Measurements from ENCODE around the gene DAGLB. TPM values are rescaled to one million over a fixed set of nuclear protein-coding genes. Genes with fewer than 3 reads are reported as not detected.
"Not testable (repeated sequence)": the region's sequence is repeated elsewhere in the genome, so short reads cannot be mapped to it uniquely, and the experiment has no call there.

Gene DAGLB
- total RNA-seq, 1 donor from 2014 or later = 21.2 TPM

DNA sequence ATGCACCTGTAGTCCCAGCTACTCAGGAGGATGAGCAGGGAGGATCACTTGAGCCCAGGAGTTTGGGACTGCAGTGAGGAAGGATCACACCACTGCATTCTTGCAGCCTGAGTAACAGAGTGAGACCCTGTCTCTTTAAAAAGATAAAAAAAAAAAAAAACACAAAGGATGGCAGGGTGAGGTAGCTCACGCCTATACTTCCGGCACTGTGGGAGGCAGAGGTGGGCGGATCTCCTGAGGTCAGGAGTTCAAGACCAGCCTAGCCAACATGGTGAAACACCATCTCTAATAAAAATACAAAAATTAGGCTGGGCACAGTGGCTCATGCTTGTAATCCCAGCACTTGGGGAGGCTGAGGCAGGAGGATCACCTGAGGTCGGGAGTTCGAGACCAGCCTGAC is 15.9 kb upstream of the DAGLB start:
- ATAC-seq; intact Hi-C loops (cut with DNase I); DNase-seq (ENCODE audit: low spot score): not testable (repeated sequence)

DNA sequence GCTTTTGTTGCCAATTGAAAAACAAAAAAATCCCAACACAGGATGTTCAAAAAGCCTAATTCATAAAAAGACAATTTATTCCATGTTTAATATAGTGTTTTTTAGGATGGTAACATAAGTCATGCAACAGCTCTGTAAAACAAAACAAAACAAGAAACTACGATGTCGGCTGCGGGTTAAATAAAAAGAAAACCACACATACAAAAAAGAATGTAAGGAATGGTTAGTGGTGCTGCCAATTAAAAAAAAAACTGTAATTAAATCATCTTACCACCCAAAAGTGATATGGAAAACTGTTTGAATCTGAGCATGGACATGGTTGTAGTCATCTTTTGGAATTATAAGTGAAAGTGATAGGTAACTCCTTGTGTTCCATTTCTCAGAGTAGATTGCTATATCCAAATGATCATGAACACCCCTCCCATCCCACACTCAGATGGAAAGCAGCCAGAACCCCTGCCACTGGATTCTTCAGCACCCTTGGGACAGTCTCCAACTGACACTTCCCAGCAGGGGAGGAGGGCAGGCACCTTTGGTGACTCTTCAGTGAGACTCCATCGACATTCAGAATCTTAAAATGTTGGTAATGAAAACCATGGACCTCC is 14.3 kb upstream of the DAGLB start:
- DNase-seq (ENCODE audit: low spot score) (no peak), ATAC-seq (no peak)
- intact Hi-C loops (cut with DNase I) = no loop called here

- DNase-seq (ENCODE audit: low spot score) (no peak), ATAC-seq (no peak)
- intact Hi-C loops (cut with DNase I) = no loop called here
Measured at GRCh38 chr7:6460990-6461584, 13.3 kb upstream of the DAGLB start.

GRCh38 chr7:6460303-6460702 is 12.5 kb upstream of the DAGLB start:
- intact Hi-C loops (cut with DNase I) = no loop called here
- DNase-seq (ENCODE audit: low spot score) = no peak
- no peak for ATAC-seq

- ATAC-seq; intact Hi-C loops (cut with DNase I); DNase-seq (ENCODE audit: low spot score): not testable (repeated sequence)
Measured at GRCh38 chr7:6458676-6459075, 10.9 kb upstream of the DAGLB start.

DNA sequence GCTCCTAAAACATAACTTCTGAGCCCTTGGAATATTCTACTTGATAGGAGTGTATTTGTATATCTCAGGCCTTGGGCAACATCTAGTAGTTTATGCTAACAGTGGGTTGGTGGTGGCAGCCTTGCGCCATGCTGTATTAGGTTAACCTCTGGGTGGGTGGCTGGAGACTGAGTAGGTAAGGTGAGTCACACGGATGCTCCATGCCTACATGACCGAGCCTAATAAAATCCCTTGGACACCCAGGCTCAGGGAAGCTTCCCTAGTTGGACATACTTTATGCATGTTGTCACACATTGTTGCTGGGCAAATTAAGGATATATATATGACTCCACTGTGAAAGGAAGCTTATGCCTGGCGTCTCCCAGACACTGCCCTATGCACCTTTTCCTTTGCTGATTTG is 6.0 kb upstream of the DAGLB start:
- ATAC-seq (no peak), DNase-seq (ENCODE audit: low spot score) (no peak)
- intact Hi-C loops (cut with DNase I) = no loop called here

DNA sequence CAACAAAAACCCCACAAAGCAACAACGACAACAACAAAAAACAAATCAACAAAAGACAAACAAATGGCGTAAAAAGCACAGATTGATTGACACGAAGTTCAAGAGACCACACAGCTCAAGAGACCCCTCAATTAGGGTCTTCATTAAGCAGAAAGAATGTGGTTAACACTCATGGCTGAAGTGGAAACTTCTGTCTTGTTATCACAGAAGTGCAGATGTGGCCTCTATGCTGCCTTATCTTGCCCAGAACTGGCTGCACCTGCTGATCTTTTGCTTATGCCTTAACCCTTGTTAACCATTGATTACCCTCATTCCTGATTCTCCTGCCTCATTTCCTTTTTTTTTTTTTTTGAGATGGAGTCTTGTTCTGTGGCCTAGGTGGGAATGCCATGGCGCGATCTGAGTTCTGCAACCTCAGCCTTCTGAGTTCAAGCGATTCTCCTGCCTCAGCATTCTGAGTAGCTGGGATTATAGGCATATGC is 3.5 kb upstream of the DAGLB start:
- intact Hi-C loops (cut with DNase I) = no loop called here
- DNase-seq (ENCODE audit: low spot score) (no peak), ATAC-seq (no peak)

GRCh38 chr7:6450591-6450990 is 2.8 kb upstream of the DAGLB start:
- DNase-seq (ENCODE audit: low spot score); intact Hi-C loops (cut with DNase I); ATAC-seq: not testable (repeated sequence)

DNA sequence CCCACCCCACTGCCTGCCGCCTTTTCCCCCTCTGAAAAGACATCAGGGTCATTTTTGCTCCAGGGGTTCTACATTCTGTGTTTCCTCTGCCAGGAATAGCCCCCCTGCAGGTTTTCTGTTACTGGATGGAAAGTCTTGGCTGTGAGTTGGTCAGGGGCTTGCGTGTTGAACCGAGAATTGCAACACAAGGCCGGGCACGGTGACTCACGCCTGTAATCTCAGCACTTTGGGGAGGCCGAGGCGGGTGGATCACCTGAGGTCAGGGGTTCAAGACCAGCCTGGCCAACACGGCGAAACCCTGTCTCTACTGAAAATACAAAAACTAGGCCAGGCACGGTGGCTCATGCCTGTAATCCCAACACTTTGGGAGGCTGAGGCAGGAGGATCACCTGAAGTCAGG is 2.1 kb upstream of the DAGLB start:
- intact Hi-C loops (cut with DNase I); ATAC-seq; DNase-seq (ENCODE audit: low spot score): not testable (repeated sequence)

DNA sequence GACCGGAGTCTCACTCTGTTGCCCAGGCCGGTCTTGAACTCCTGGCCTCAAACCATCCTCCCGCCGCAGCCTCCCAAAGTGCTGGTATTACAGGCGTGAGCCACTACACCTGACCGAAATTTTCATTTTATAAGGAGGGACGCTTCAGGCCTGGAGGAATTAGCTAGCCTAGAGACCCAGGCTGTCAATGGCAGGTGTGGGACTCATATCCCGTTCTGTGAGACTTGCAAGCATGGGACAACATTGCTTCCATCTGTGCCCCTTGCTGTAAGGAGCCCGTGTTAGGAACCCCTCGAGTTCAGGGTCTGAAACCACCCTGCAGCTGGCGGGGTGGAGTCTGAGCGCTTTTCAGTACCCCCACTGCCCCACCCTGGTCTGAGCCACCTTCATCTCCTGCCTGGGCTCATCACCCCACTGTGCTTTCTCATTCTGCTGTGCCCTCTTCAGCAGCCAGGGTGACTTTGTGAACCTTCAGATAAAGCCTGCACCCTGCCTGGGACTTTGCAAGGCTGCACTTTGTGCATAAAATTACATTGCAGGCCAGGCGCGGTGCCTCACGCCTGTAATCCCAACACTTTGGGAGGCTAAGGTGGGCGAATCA is 1.3 kb upstream of the DAGLB start:
- intact Hi-C loops (cut with DNase I) = no loop called here
- ATAC-seq (no peak), DNase-seq (ENCODE audit: low spot score) (no peak)

- ATAC-seq = peak; percentile 70
- peak; percentile 86 for DNase-seq (ENCODE audit: low spot score)
- intact Hi-C loops (cut with DNase I) = no loop called here
Measured at GRCh38 chr7:6446838-6447580, 745 bp downstream of the DAGLB start.

DNA sequence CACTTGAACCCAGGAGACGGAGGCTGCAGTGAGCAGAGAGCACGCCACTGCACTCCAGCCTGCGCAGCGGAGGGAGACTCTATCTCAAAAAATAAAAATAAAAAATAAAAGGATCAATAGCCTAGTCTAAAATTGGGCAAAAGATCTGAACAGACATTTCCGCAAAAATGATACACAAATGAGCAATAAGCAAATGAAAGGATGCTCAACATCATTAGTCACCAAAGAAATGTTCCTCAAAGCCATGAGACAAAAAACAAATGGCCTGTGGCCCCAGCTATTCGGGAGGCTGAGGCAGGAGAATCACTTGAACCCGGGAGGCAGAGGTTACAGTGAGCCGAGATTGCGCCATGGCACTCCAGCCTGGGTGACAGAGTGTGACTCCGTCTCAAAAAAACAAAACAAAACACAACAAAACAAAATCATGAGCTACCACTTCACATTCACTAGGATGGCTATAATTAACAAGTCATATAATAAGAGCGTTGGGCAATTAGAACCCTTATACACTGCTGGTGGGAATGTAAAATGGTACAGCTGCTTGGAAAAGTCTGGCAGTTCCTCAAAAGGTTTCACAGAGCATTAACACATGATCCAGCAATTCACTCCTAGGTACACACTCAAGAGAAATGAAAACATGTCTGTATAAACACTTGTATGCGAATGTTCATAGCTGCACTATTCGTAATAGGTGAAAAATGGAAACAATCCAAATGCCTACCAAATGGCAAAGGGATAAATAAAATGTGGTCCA is 3.1 kb downstream of the DAGLB start:
- DNase-seq (ENCODE audit: low spot score) (no peak), ATAC-seq (no peak)
- intact Hi-C loops (cut with DNase I) = no loop called here

DNA sequence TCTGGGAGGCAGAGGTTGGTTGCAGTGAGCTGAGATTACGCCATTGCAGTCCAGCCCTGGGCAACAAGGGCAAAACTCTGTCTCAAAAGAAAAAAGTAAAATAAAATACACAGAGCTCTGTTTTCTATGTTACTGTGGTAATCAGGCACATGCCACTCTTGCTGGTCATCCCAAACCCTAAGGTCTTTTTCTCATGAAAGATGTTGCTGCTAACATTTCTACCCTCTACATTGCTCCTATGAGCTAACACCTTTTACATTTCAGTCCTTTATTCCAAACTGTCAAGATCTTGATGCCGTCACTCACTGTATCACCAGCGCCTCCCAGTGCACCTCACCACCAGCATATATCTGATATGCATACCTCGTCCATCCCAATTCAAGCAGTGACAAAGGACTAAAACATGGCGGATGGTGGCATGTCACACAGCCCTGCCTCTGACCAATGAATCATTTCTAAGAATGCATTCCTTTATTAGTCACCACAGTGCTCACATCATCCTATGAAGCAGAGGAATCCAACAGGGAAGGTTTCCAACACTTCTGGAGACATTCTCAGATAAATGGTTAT is 4.3 kb downstream of the DAGLB start:
- no peak for DNase-seq (ENCODE audit: low spot score)
- intact Hi-C loops (cut with DNase I) = no loop called here
- no peak for ATAC-seq

DNA sequence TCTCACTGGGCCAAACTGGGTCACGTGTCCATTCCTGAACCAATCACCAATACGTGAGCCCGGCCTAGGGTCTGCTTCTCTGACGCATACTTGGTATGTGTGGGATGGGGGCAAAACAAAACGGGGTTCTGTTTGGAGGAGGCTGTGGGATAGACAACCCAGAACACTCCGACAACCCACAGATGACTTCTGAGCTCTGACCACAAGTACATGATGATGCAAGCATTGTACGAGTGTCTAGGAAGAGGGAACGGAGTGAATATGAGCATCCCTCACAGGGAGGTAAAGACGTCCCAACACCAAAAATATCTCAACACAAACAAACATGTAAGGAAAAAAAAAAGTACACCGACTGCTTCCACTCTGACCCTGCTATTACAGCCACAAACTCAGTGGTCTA is 5.6 kb downstream of the DAGLB start:
- ATAC-seq = no peak
- intact Hi-C loops (cut with DNase I) = no loop called here
- DNase-seq (ENCODE audit: low spot score) = no peak

GRCh38 chr7:6440381-6440780 is 7.4 kb downstream of the DAGLB start:
- intact Hi-C loops (cut with DNase I) = no loop called here
- ATAC-seq (no peak), DNase-seq (ENCODE audit: low spot score) (no peak)

GRCh38 chr7:6438427-6438826 is 9.3 kb downstream of the DAGLB start:
- intact Hi-C loops (cut with DNase I) = no loop called here
- ATAC-seq (no peak), DNase-seq (ENCODE audit: low spot score) (no peak)

DNA sequence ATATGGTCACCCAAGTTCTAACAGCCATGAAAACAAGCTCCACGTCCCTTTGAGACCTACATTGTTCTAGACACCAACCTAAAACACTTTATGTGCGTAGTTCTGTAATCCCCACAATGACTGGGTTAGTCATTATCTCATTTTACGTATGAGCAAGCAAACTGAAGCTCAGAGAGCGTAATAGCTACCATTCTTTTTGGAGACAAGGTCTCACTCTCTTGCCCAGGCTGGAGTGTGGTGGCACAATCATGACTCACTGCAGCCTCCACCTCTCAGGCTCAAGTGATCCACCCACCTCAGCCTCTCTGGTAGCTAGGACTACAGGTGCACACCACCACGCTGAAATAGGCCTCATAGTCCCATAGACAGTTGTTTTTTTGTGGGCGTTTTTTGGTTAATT is 10.5 kb downstream of the DAGLB start:
- ATAC-seq = no peak
- intact Hi-C loops (cut with DNase I) = no loop called here
- DNase-seq (ENCODE audit: low spot score) = no peak

GRCh38 chr7:6436385-6436685 is 11.4 kb downstream of the DAGLB start:
- DNase-seq (ENCODE audit: low spot score) (no peak), ATAC-seq (peak; percentile 54)
- intact Hi-C loops (cut with DNase I) = no loop called here
